ENCODE results near the gene CC2D2B. TPM values are rescaled to one million over a fixed set of nuclear protein-coding genes. Genes with fewer than 3 reads are reported as not detected.
A peak's percentile ranks its signal among the peaks of the same experiment; 100 is the strongest.
"Not testable (repeated sequence)": the region's sequence is repeated elsewhere in the genome, so short reads cannot be mapped to it uniquely, and the experiment has no call there.

CC2D2B gene
- total RNA-seq, 1 experiment from 2014 or later: 0.21 TPM

DNA sequence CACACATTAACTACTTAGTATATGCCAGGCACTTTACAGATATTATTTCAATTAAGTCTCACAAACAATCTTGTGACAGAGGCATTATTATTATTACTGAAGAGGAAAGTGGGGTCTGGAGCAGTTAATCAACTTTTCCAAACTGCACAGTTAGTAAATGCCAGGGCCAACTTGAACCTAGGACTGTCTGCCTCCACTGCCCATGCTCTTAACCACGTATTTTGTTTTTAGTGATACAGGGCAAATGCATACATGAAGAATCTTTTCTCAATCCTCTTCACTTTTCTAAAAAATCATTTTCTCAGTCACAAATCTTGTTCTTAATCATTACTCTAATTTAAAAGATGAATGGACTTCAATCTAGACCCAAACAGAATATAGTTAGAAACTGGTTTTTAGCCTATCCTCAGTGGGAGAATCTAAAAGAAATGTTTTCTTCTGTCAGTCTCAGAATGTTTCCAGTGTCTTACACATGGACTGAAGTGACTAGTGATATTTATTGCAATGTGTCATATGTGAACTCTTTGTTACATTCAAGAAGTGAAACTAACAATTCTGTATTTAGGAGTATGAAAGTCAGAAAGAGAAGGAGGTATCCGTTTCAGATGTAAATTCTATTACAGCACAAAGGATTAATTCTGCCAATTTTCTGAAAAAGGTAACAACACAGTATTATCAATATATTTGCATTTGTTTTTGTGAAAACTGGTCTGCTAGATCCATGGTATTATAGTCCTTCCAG, 80.1 kb downstream of the CC2D2B start:
- no peaks in the 10 kb centered on the region for H3K36me3 ChIP-seq (ENCODE audit: control insufficient read depth, insufficient read depth, low read length)
- CTCF ChIA-PET: no interaction called here

DNA sequence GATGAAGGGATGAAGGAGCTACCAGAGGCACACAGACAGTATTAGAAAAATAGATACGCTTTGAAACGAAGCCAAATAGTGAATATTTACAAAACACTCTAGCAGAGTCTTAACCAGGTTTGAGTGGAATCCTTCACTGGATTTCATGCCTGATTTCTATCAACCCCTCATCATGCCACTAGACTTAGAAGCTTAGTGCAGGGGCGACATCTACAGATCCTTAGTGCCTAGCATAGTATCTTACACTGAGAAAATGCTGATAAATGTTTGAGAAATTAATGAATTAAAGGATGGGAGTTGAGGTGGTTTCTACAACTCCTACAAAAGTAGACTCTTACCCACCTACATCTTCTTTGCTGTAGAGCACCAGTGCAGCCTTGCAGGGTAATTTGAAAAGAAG, 80.9 kb downstream of the CC2D2B start:
- Histone ChIP-seq H3K4me1 (ENCODE audit: control insufficient read depth, insufficient read depth, low read length) (no peaks in the 10 kb centered on the region), H3K4me3 (ENCODE audit: low read depth in 2 of 2, low read length in 2 of 2) (no peak overlapping the region), H3K27me3 (ENCODE audit: control insufficient read depth, insufficient read depth, low read length) (peaks cover 29% of the 10 kb centered on the region), H3K9me3 (ENCODE audit: control insufficient read depth, insufficient read depth, low read depth, low read length) (no peaks in the 10 kb centered on the region), H3K27ac (ENCODE audit: low read length) (no peak overlapping the region), H3K36me3 (ENCODE audit: control insufficient read depth, insufficient read depth, low read length) (no peaks in the 10 kb centered on the region)
- no peak for TF ChIP-seq TCF7L2 (IDR thresholded peaks at IDR 0.05; ENCODE audit: low read depth, low read length)
- peak; percentile 49; the same call in 1 of the 2 replicates for TF ChIP-seq CTCF (IDR thresholded peaks at IDR 0.05)
- intact Hi-C loops (cut with micrococcal nuclease; ENCODE audit: unreplicated experiment) (loop anchor here (2.0 kb wide), 1 partner anchor 296 kb away; the partner anchor contains the start of gene TCTN3), in situ Hi-C loops (cut with HindIII; ENCODE audit: low pct_unique_long_range_greater_than_20kb, low sequenced_read_pairs) (no loop called here)
- BruUV-seq (replicated peaks): no TSS peak
- ATAC-seq (peak; percentile 78), DNase-seq (ENCODE audit: low read depth, low spot score) (no peak)
- ChIA-PET POLR2A (no interaction called here), CTCF (no interaction called here)

More for the DNA sequence above, 80.1 kb downstream of the CC2D2B start:
- DNase-seq (ENCODE audit: low read depth, low spot score): no peak
- peaks cover 31% of the 10 kb centered on the region for H3K27me3 ChIP-seq (ENCODE audit: control insufficient read depth, insufficient read depth, low read length)
- BruUV-seq (replicated peaks): no TSS peak
- in situ Hi-C loops (cut with HindIII; ENCODE audit: low pct_unique_long_range_greater_than_20kb, low sequenced_read_pairs): no loop called here
- no peak for ATAC-seq
- no peak overlapping the region for H3K27ac ChIP-seq (ENCODE audit: low read length)
- no peak overlapping the region for H3K4me3 ChIP-seq (ENCODE audit: low read depth in 2 of 2, low read length in 2 of 2)
- H3K4me1 ChIP-seq (ENCODE audit: control insufficient read depth, insufficient read depth, low read length): no peaks in the 10 kb centered on the region
- intact Hi-C loops (cut with micrococcal nuclease; ENCODE audit: unreplicated experiment): loop anchor here (2.0 kb wide), 1 partner anchor 295 kb away; the partner anchor contains the start of gene TCTN3
- H3K9me3 ChIP-seq (ENCODE audit: control insufficient read depth, insufficient read depth, low read depth, low read length): no peaks in the 10 kb centered on the region
- TF ChIP-seq POLR2AphosphoS5 (IDR thresholded peaks at IDR 0.05; ENCODE audit: low read depth, low read length): no peak
- TF ChIP-seq, protein P1, sequence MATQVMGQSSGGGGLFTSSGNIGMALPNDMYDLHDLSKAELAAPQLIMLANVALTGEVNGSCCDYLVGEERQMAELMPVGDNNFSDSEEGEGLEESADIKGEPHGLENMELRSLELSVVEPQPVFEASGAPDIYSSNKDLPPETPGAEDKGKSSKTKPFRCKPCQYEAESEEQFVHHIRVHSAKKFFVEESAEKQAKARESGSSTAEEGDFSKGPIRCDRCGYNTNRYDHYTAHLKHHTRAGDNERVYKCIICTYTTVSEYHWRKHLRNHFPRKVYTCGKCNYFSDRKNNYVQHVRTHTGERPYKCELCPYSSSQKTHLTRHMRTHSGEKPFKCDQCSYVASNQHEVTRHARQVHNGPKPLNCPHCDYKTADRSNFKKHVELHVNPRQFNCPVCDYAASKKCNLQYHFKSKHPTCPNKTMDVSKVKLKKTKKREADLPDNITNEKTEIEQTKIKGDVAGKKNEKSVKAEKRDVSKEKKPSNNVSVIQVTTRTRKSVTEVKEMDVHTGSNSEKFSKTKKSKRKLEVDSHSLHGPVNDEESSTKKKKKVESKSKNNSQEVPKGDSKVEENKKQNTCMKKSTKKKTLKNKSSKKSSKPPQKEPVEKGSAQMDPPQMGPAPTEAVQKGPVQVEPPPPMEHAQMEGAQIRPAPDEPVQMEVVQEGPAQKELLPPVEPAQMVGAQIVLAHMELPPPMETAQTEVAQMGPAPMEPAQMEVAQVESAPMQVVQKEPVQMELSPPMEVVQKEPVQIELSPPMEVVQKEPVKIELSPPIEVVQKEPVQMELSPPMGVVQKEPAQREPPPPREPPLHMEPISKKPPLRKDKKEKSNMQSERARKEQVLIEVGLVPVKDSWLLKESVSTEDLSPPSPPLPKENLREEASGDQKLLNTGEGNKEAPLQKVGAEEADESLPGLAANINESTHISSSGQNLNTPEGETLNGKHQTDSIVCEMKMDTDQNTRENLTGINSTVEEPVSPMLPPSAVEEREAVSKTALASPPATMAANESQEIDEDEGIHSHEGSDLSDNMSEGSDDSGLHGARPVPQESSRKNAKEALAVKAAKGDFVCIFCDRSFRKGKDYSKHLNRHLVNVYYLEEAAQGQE (IDR thresholded peaks at IDR 0.05; ENCODE audit: insufficient read depth in 1 of 2, low read depth in 2 of 2, low read length in 1 of 2): no peak
- TF ChIP-seq TCF7L2 (IDR thresholded peaks at IDR 0.05; ENCODE audit: low read depth, low read length): no peak
- no peak for TF ChIP-seq CTCF (IDR thresholded peaks at IDR 0.05)
- TF ChIP-seq SIN3A (IDR thresholded peaks at IDR 0.05; ENCODE audit: borderline replicate concordance, insufficient read depth, low read depth, low read length): no peak
- POLR2A ChIA-PET: no interaction called here

GRCh38 chr10:95994376-95994775, 86.6 kb downstream of the CC2D2B start:
- H3K27ac ChIP-seq (ENCODE audit: low read length); intact Hi-C loops (cut with micrococcal nuclease; ENCODE audit: unreplicated experiment); in situ Hi-C loops (cut with HindIII; ENCODE audit: low pct_unique_long_range_greater_than_20kb, low sequenced_read_pairs); BruUV-seq (replicated peaks); DNase-seq (ENCODE audit: low read depth, low spot score); H3K4me1 ChIP-seq (ENCODE audit: control insufficient read depth, insufficient read depth, low read length); ATAC-seq; H3K4me3 ChIP-seq (ENCODE audit: low read depth in 2 of 2, low read length in 2 of 2); H3K9me3 ChIP-seq (ENCODE audit: control insufficient read depth, insufficient read depth, low read depth, low read length); POLR2A ChIA-PET; H3K36me3 ChIP-seq (ENCODE audit: control insufficient read depth, insufficient read depth, low read length): not testable (repeated sequence)
- CTCF ChIA-PET: interaction anchor here (0.6 kb wide), 1 partner anchor 14 kb away, joined by 6 read pairs; no protein-coding TSS in a partner anchor
- peaks cover 15% of the 10 kb centered on the region for H3K27me3 ChIP-seq (ENCODE audit: control insufficient read depth, insufficient read depth, low read length)

Data from Panc1 (cell line).